CD4-positive, alpha-beta T cell treated with Interferon alpha-2 for 1 hour (primary cell): ENCODE measurements around the gene POU2F3.
A peak's percentile ranks its signal among the peaks of the same experiment; 100 is the strongest.

Experiments used
- DNase-seq, 2 donors: peaks; one replicate each; pipeline ENCODE4 v3.0.0-alpha.2; 2020 to 2022

POU2F3 gene

GRCh38 chr11:120226714-120227113 is 13.2 kb upstream of the POU2F3 start:
- DNase-seq = no peak

- no peak for DNase-seq
Observed at GRCh38 chr11:120227228-120227852, 12.6 kb upstream of the POU2F3 start.

GRCh38 chr11:120228794-120229384 is 11.1 kb upstream of the POU2F3 start:
- no peak for DNase-seq

- DNase-seq = peak in 1 of 2 donors; percentile 24
Observed at GRCh38 chr11:120229451-120230424, 10.2 kb upstream of the POU2F3 start.

GRCh38 chr11:120230433-120231071 is 9.4 kb upstream of the POU2F3 start:
- DNase-seq = no peak

GRCh38 chr11:120231963-120232362 is 8.0 kb upstream of the POU2F3 start:
- no peak for DNase-seq

- no peak for DNase-seq
Observed at GRCh38 chr11:120233207-120233803, 6.6 kb upstream of the POU2F3 start.

- DNase-seq = peak; percentile 21 to 41
Observed at GRCh38 chr11:120235024-120235628, 4.8 kb upstream of the POU2F3 start.

- DNase-seq = no peak
Observed at GRCh38 chr11:120236169-120237107, 3.5 kb upstream of the POU2F3 start.

GRCh38 chr11:120238968-120239620 is 846 bp upstream of the POU2F3 start:
- no peak for DNase-seq

GRCh38 chr11:120240866-120241265 is 926 bp downstream of the POU2F3 start:
- DNase-seq = no peak

- DNase-seq = no peak
Observed at GRCh38 chr11:120241277-120241676, 1.3 kb downstream of the POU2F3 start.

GRCh38 chr11:120243221-120243620 is 3.3 kb downstream of the POU2F3 start:
- no peak for DNase-seq

GRCh38 chr11:120244476-120245365 is 4.8 kb downstream of the POU2F3 start:
- no peak for DNase-seq

- DNase-seq = no peak
Observed at GRCh38 chr11:120245434-120245833, 5.5 kb downstream of the POU2F3 start.

- DNase-seq = no peak
Observed at GRCh38 chr11:120248551-120249278, 8.8 kb downstream of the POU2F3 start.

- DNase-seq = no peak
Observed at GRCh38 chr11:120249279-120250262, 9.6 kb downstream of the POU2F3 start.
